HL-60/S4 treated with phorbol 12-myristate 13-acetate at 8.2 ng/mL for 4 days and 3 days (cell line): Measurements from ENCODE around the gene ZCCHC2.

Experiments
- in situ Hi-C: fragments of 300-500 bp; cut with MboI; formaldehyde crosslinking; loops from 2 replicates; pipeline ENCODE4 v1.15.0; 2022; ENCODE audit warnings: low sequenced_read_pairs

ZCCHC2 gene

DNA sequence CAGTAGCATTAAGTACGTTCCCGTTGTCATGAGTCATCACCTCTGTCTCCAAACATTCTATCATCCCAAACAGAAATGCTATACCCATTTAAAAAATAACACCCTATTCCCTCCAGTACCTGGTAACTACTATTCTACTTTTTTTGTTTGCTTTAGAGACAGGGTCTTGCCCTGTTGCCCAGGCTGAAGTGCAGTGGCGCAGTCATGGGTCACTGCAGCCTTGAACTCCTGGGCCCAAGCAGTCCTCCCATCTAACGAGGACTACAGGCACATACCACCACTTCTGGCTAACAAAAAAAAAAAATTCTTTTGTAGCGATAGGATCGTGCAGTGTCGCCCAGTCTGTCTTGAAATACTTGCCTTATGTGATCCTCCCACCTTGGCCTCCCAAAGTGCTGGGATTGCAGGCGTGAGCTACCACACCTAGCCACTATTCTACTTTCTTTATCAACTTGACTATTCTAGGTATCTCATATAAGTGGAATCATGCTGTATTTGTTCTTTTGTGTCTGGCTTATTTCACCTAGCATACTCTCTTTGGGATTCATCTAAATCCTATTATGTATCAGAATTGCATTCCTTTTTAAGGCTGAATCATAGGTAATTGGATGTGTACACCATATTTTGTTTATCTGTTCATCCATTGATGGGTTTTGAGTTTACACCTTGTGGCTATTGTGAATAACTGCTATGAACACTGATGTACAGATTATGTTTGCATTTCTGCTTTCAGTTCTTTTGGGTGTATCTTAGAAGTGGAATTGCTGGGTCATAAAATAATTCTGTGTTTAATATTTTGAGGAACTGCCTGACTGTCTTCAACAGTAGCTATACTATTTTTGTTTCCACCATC lies 14.4 kb downstream of the ZCCHC2 start:
- in situ Hi-C loops, result no loop called here

DNA sequence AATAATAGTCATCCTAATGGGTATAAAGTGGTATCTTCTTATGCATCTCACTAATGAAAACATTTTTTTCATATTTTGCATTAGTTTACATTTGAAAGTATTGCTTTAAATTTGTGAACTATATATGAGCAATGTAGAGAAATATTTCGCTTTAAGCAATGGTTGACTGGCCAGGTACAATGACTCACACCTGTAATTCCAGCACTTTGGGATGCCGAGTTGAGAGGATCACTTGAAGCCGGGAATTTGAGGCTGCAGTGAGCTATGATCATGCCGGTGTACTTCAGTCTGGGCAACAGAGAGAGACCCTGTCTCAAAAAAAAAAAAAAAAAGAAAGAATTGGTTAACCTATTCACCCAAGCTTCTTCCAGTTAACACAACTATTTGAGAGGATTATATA lies 15.1 kb downstream of the ZCCHC2 start:
- in situ Hi-C loops, result no loop called here

DNA sequence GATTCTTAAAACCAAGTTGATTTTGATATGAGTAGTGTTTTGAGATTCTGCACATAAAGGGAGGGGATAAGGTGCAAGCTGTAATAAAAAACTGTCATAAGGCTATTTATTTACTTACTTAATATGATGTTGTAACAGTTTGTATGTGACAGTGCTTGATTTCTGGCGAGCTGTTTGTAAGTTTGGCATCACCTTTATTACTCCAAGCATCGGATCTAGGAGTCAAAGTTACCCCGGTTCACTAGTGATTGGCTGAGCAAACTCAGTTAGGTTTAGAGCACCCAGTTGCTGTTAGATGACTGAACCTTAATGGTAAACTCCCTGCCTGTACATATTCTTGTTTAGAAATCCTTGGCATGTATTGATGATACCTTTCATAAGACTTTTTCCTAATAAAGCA lies 16.1 kb downstream of the ZCCHC2 start:
- in situ Hi-C loops, result no loop called here

DNA sequence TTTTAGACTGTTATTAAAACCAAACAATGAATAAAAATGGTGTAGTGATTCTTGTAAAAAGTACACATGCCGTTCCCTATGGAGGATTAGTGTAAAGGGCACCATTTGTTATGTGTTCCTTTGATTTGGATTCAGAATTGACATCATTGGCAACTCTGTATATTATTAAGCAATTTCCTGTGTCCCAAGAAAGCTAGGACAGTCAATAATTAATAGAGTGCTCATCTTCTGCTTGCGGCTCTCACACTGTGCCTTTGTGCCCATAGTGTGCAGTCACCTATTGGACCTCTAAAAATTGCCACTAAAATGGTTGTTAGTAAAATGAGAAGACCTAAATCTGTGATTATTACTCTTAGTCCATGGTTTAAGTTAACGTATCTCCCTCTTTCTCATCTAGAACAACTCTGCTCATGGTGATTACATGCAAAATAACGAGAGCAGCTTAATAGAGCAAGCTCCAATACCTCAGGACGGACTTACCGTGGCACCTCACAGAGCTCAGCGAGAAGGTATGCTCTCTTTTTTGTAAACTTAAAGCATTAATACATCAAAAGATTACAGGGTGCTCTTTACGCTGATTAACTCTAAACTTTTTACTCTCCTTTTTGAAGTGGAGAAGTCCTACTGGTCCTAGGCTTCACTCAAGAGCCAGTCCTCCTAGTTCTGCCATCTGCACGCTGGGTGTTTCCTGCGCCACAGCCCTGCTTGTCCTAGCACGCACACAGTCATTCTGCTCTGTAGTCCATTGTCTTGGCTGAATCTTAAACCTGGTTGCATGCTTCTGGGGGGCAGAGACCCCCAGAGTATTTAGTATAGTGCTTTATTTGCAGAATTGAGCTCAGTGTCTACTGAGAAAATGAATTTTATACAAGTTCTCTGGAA lies 16.7 kb downstream of the ZCCHC2 start:
- in situ Hi-C loops, result no loop called here

DNA sequence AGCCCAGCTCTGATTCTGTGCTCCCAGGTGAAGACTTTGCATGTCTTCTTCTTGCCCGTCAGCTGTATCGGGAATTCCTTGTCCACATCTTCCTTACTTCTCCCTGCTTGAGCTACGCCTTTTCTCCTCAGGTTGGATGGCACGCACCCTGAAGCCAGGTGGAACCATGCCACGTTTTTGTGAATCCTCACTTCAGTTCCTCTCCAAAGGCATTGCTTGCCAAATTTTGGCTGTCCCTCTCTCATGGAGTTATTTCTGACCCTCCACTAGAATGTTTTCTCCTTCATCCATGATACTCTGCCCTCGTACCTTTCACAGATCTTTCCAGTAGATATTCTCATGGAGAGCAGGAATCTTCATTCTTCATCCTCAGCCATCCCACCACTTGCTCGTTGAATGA lies 20.2 kb downstream of the ZCCHC2 start:
- in situ Hi-C loops, result no loop called here

DNA sequence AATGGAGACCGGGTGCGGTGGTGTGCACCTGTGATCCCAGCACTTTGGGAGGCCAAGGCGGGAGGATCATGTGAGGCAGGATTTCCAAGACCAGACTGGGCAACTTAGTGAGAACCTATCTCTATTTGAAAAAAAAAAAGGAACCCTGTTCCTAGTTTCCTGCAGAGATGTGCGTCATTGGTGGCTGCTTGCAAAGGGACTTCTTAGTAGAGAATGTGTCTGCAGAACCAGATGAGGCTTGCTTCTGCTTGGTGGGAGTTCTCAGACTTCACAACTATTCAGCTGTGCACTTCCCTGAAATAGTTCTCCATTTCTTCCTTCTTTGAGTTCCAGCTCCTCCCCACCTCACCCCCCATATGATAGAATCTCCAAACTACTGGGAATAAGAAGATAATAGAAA lies 22.3 kb downstream of the ZCCHC2 start:
- in situ Hi-C loops, result no loop called here

DNA sequence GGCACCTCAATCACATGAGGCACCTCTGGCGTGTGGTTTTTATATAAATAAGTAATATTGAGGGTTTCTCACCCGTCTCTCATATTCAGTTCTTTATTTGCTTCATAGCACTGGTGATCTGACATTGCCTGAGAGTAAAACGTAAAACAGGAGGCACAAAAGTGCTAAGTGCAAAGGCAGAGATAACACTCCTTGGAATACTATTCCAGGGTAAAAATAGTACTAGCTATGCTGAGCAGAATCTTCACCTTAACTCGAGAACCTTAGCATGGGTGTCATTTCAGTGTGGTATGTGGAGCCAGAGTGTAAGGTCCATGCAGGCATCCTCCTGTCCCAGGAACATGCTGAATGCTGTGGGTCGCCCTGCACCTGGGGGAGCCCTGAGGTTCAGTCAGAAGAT lies 26.9 kb downstream of the ZCCHC2 start:
- in situ Hi-C loops, result loop anchor here (25.0 kb wide), 1 partner anchor 362 kb away; the partner anchor contains the start of genes PIGN and RELCH

DNA sequence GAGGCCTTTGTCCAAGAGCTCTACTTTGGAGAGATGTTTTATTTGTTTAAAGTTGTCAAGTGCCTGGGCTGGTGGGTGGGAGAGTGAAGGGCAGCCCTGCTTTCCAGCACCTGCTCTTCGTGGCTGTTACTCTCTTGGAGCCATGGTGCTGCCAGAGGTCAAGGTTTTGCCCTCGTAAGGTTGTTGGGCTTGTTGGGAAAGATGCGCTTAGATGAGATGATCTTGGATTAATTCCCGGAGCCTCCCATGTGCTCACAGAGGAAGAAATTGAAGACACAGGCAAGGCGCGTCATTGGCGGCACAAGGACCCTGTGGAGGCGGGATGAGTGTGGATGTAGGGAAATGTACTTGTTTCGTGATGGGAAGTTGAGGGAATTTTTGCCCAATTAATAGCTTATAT lies 27.9 kb downstream of the ZCCHC2 start:
- in situ Hi-C loops, result loop anchor here (25.0 kb wide), 1 partner anchor 363 kb away; the partner anchor contains the start of genes PIGN and RELCH

DNA sequence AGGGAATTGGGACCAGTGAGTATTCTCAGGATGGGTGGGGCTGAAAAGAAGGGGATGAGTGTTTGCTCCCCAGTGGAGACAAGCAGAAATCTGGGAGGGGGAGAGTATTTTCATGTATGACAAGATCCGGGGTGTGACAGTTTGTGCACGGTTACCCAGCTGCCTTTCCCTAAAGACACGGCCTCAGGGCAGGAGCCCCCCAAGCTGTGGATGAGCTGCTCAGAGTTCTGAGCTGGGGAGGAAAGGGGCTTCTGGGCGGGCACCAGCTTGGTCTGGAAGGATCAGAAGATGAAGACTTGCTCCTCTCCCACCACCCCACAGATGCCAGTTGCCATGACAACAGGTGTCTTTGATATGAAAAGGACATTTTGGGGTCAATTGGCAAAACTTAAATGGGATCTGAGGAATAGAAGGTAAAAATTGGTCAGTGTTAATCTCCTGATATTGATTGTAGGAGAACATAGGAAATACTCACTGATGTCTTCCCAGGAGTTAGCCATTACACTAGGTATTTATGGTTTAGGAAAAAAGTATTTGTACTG lies 29.2 kb downstream of the ZCCHC2 start:
- in situ Hi-C loops, result loop anchor here (25.0 kb wide), 1 partner anchor 365 kb away; the partner anchor contains the start of genes PIGN and RELCH

DNA sequence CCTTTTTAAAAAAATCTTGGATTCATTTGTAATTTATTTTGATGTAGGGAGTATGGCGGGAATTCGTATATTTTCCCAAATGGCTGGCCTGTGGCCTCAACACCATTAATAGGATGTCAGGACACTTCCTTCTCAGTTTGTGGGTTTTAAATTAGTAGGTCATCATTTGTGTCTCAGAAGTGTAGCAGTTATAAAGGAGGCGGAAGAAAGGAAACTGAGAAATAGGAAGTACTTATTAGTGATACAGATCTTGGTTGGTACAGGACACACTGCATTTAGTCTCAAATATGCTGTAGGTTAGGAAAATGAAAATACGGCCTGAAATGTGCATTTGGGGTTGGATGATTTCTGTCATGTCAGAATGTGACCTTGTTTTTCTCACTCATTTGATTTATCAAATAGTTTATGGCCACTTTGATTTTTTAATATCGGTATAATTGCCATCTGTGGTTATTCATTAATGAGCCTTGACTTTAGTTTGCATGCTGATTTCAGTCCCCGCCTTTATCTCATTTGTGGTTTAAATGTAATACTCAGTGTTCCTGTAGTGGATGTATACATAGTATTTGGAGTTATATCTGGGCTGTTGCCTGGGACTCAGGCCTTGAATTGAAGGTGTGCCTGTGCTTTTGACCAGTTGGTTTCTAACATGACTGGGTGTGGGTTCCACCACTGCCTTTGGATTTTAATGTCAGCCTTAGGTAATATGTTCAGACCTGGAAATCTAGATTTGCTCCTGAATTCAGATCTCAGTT lies 31.4 kb downstream of the ZCCHC2 start:
- in situ Hi-C loops, result loop anchor here (25.0 kb wide), 1 partner anchor 367 kb away; the partner anchor contains the start of genes PIGN and RELCH

DNA sequence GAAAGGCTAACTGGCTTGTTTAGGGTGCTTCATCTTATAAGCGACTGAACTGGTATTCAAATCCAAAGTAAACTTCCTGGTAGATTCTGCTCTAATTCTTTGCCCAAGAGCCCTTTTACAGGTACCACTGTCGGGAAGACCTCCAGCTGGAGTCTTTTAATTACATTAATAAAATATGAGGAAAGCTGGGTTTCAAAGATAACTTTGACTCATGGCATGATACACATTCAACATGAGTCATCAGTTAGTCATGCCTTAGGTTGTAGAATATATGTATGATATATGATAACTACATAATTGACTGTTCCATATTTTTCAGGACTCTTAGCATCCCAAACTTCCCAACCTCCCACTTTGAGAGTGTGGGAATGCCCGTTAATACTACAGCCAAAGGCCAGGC lies 32.3 kb downstream of the ZCCHC2 start:
- in situ Hi-C loops, result loop anchor here (25.0 kb wide), 1 partner anchor 368 kb away; the partner anchor contains the start of genes PIGN and RELCH

DNA sequence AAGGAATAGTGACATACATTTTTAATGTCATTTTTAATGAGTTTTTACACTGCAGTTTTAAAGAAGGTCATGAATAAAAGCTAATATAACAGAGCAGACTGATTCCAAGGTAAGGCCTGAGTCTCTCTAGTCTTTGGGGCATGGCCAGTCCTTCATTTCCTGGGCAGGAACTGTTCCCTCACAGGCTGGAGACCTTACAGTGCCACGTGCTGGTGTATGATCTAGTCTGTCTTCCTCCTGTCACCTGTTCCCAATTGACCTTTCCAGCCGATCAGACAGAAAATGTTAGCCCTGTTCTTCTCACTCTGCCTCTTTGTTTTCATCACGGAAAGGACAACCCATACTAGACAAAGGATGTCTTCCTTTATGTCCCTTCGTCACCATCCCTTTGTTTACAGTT lies 33.6 kb downstream of the ZCCHC2 start:
- in situ Hi-C loops, result loop anchor here (25.0 kb wide), 1 partner anchor 369 kb away; the partner anchor contains the start of genes PIGN and RELCH

DNA sequence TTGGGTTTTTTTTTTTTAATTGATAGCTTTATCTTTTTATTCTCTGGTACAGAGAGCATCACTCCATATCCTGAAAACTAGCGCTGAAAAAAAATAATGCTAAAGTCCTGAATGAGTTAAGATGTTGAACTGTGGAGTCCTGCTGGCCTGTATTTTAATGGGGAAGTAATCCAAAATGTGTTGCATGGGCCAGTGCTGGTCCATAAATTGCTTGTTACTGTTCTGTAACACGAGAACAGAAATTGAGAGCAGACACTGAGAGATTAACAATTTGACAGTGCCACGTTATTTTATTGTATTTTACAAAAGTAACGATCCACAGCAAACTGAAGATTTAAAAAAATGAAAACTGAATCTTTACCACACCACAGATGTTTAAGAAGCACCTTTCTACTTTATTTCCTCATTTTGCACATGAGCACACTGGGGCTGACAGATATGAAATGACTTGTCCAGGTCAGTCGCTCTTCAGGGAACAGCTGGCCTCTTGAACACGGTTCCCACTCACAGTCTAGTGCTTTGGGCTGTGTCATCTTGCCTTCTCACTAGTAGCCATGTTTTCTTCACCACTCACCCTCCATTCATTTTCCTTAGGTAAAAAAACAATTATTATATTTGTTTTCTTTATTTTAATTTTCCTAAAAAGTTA lies 35.3 kb downstream of the ZCCHC2 start:
- in situ Hi-C loops, result loop anchor here (25.0 kb wide), 1 partner anchor 371 kb away; the partner anchor contains the start of genes PIGN and RELCH

DNA sequence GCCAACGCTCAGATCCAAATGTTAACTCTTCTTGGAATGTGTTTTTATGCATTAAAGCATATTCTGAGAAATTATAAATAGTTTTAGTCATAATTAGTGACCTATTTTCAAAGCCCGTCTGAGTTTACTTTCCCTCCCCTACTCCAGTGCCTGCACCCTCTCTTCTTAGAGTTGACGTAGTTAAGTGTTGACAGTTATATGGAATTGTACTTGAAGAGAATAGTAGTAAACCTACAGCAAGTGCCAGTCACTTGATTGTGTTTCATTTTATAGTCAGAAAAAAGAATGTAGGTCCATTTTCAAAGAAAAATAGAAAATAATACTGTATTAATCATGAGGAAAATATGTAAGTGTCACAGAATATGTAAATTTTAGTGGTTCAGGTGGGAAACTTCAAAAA lies 41.2 kb downstream of the ZCCHC2 start:
- in situ Hi-C loops, result loop anchor here (25.0 kb wide), 1 partner anchor 377 kb away; the partner anchor contains the start of genes PIGN and RELCH

DNA sequence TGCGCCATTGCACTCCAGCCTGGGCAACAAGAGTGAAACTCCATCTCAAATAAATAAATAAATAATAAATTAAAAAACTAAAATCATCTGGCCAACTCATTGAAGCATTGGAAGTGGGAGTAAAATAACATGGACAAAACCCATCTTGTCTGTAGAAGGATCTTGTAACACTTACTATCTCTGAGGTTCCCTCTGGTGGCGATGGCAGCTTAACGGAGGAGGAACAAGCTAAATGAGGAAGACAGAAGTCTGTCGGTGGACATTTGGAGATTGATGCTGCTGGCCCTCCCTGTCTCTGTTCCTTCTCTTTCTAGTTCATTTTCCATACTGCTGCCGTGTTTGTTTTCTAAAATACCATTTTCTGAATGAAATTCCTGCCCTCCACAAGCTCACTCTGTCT lies 43.4 kb downstream of the ZCCHC2 start:
- in situ Hi-C loops, result loop anchor here (25.0 kb wide), 1 partner anchor 379 kb away; the partner anchor contains the start of genes PIGN and RELCH

DNA sequence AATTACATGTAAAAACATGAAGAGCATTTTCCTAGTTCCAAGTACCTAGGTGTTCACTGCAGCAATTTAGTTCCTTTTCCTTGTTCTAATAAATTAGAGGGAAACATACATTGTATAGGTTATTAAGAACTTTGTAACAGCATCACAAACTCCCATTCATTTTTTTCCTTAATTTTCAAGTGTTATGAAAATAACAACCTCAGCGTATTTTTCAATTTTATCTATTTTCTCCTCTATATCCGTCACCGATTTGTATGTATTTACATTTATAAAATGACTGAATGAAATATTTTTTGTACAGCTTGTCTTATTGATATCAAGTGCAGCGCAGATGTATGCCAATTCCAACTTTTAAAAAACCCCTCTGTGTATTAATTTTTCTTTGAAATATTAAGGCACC lies 44.0 kb downstream of the ZCCHC2 start:
- in situ Hi-C loops, result loop anchor here (25.0 kb wide), 1 partner anchor 380 kb away; the partner anchor contains the start of genes PIGN and RELCH

DNA sequence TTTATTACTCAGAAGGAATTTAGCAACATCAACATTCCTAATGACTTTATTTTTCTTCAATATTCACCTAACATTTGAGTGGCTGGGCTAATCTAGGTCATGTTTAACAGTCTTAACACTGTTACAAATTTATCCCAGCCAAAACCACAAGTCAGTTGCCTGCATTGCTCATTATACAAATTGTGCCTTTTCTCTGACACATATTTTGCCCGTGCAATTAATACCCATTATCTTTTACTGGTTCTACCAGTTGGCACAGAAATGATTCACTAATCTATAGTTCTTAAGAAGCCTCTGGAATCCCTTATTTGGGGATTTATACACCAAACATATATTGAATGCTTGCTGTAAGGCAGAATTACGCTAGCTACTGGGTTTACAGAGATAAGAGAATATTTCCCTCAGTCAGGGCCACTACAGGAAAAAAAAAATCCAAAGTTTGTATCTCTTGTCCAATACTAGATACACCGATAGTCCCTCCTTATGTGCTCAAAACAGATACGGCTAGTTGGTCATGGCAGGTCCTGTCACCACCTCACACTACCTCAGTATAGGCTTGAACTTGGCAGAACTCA lies 46.3 kb downstream of the ZCCHC2 start:
- in situ Hi-C loops, result loop anchor here (25.0 kb wide), 1 partner anchor 382 kb away; the partner anchor contains the start of genes PIGN and RELCH

DNA sequence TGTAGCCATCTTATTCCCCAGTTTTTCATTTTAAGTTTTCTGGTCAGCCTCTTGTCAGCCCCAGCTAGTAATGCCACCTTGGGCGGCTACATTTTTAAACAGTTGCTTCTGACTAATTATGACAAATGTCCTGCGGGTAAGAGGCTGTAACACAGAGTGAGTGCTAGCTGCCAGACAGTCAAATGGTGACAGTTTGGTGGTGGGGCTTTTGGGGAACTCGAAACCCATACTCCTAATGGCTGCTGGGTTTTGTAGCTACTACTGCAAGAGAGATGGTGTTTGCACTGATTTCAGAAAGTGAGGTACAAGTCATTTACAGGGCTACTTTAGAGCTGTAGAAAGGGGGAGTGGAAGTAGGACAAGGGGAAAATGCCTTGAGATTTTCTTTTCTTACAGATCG lies 48.2 kb downstream of the ZCCHC2 start:
- in situ Hi-C loops, result loop anchor here (25.0 kb wide), 1 partner anchor 384 kb away; the partner anchor contains the start of genes PIGN and RELCH

DNA sequence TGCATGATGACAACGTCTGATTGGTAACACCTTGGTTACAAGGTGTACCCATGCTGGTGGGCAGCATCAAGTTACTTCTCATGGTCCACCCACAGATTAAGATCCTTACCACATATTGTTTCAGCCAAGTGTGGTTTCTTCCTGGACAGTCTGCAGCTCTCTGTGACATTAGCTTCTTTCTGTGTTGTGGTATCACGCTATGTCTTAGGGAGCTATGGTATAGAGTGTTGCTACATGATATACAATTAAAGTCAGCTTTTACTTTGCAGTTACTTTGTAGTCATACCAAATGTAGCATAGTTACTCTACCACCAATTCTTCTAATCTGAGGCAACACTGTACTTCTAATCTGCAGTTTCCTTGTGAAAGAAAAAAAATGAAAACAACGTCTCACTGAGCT lies 48.8 kb downstream of the ZCCHC2 start:
- in situ Hi-C loops, result loop anchor here (25.0 kb wide), 1 partner anchor 384 kb away; the partner anchor contains the start of genes PIGN and RELCH
